ENCODE measurements around the gene AP5S1. TPM values are rescaled to one million over a fixed set of nuclear protein-coding genes. Genes with fewer than 3 reads are reported as not detected.

Gene AP5S1
- total and polyA plus RNA-seq, 2 of the 4 experiments (the other 2 are of a cell fraction): 10.1 to 11.7 TPM

GRCh38 chr20:3778976-3779375 lies 41.4 kb upstream of the AP5S1 start:
- Histone ChIP-seq H4K8ac (ENCODE audit: low read depth in 2 of 2, low read length in 2 of 2) (no peak overlapping the region), H3K79me1 (ENCODE audit: low read depth in 1 of 2, low read length in 2 of 2) (peaks cover 2 to 22% of the 10 kb centered on the region in 2 experiments; a peak in 3 of 4 replicates), H2AK9ac (replicated peaks; ENCODE audit: low read depth, low read length, poor library complexity) (peak overlapping the region; percentile 75), H2BK5ac (ENCODE audit: low read depth, low read length, poor library complexity, severe bottlenecking) (no peak overlapping the region), H2AFZ (replicated peaks; ENCODE audit: low read length, poor library complexity) (no peak overlapping the region), H2BK120ac (ENCODE audit: low read depth, low read length) (no peak overlapping the region), H3K9me1 (ENCODE audit: insufficient read depth, low read length) (peaks cover 7% of the 10 kb centered on the region; the same call in 1 of the 2 replicates), H3K4me2 (ENCODE audit: low read depth, low read length) (no peak overlapping the region), H3K18ac (ENCODE audit: low read depth, low read length) (no peak overlapping the region), H3K4me3 (ENCODE audit: insufficient read depth, low read depth, low read length) (no peak overlapping the region), H3K4ac (ENCODE audit: low read depth, low read length) (no peak overlapping the region), H2BK20ac (ENCODE audit: low read depth, low read length) (no peak overlapping the region), H3K36me3 (ENCODE audit: control insufficient read depth, insufficient read depth, low read length) (peaks cover 4% of the 10 kb centered on the region; the same call in 1 of the 2 replicates), H3K56ac (ENCODE audit: extremely low read depth, insufficient read depth, low read length) (no peak overlapping the region), H4K91ac (ENCODE audit: insufficient read depth, low read depth, low read length) (no peak overlapping the region), H3K9ac (ENCODE audit: low read depth, low read length) (no peak overlapping the region), H3K23ac (ENCODE audit: low read depth, low read length) (no peak overlapping the region), H3K9me3 (ENCODE audit: control insufficient read depth, insufficient read depth, low read length) (no peaks in the 10 kb centered on the region), H3K27me3 (ENCODE audit: control insufficient read depth, insufficient read depth, low read length) (peaks cover 9% of the 10 kb centered on the region; the same call in 1 of the 2 replicates), H3K4me1 (ENCODE audit: control insufficient read depth, insufficient read depth, low read length) (peaks cover 4% of the 10 kb centered on the region; the same call in 1 of the 2 replicates), H3K27ac (ENCODE audit: insufficient read depth, low read length) (no peak overlapping the region), H4K20me1 (ENCODE audit: insufficient read depth, low read length) (peaks cover 28% of the 10 kb centered on the region), H2BK15ac (ENCODE audit: low read depth, low read length) (no peak overlapping the region), H3K14ac (replicated peaks; ENCODE audit: low read depth, low read length) (no peak overlapping the region), H2AK5ac (ENCODE audit: low read depth, low read length) (no peak overlapping the region), H4K5ac (ENCODE audit: low read depth, low read length) (no peak overlapping the region)
- ChIA-PET POLR2A (ENCODE audit: unreplicated experiment) (interaction anchor here (0.5 kb wide), 1 partner anchor 76 kb away, joined by 3 read pairs; no protein-coding TSS in a partner anchor), CTCF (interaction anchor here (1.2 kb wide), 1 partner anchor 8 kb away, joined by 4 read pairs; the partner anchor contains the start of gene CENPB)
- no peak for DNase-seq
- WGBS, 2 experiments (ENCODE audit: extremely low coverage in 2 of 2, insufficient read length in 1 of 2): 23% methylated on average over 14 of the region's 18 CpGs; no CpG with 5 or more reads in 1 of the 2 experiments
- in situ Hi-C loops (cut with MboI; ENCODE audit: low sequenced_read_pairs) (no loop called here), dilution Hi-C loops (cut with HindIII; ENCODE audit: low sequenced_read_pairs, unreplicated experiment) (no loop called here), intact Hi-C loops (cut with micrococcal nuclease) (no loop called here)
- no TSS peak for BruUV-seq (replicated peaks)
- ATAC-seq (ENCODE audit: low read depth): no peak
- TF ChIP-seq RCOR1 (IDR thresholded peaks at IDR 0.05; ENCODE audit: insufficient replicate concordance, low read length): no peak
- no peak for TF ChIP-seq MAZ (IDR thresholded peaks at IDR 0.05; ENCODE audit: borderline replicate concordance, low read depth, low read length)
- no peak for TF ChIP-seq MXI1 (IDR thresholded peaks at IDR 0.05; ENCODE audit: borderline replicate concordance, low read depth, low read length)
- no peak for TF ChIP-seq MAFK (IDR thresholded peaks at IDR 0.05; ENCODE audit: low read depth, low read length)
- TF ChIP-seq RAD21 (IDR thresholded peaks at IDR 0.05; ENCODE audit: low read length): no peak
- no peak for TF ChIP-seq NFE2L2 (IDR thresholded peaks at IDR 0.05; ENCODE audit: low read depth, low read length)
- TF ChIP-seq BHLHE40 (IDR thresholded peaks at IDR 0.05; ENCODE audit: low read depth, low read length): no peak
- no peak for TF ChIP-seq RFX5 (IDR thresholded peaks at IDR 0.05; ENCODE audit: low read depth, low read length)
- TF ChIP-seq ELK1 (IDR thresholded peaks at IDR 0.05; ENCODE audit: borderline replicate concordance, low read depth, low read length): no peak
- TF ChIP-seq POLR2A (IDR thresholded peaks at IDR 0.05; ENCODE audit: low read depth, low read length): no peak
- TF ChIP-seq, protein P1, sequence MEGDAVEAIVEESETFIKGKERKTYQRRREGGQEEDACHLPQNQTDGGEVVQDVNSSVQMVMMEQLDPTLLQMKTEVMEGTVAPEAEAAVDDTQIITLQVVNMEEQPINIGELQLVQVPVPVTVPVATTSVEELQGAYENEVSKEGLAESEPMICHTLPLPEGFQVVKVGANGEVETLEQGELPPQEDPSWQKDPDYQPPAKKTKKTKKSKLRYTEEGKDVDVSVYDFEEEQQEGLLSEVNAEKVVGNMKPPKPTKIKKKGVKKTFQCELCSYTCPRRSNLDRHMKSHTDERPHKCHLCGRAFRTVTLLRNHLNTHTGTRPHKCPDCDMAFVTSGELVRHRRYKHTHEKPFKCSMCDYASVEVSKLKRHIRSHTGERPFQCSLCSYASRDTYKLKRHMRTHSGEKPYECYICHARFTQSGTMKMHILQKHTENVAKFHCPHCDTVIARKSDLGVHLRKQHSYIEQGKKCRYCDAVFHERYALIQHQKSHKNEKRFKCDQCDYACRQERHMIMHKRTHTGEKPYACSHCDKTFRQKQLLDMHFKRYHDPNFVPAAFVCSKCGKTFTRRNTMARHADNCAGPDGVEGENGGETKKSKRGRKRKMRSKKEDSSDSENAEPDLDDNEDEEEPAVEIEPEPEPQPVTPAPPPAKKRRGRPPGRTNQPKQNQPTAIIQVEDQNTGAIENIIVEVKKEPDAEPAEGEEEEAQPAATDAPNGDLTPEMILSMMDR (conservative IDR thresholded peaks at IDR 0.05; ENCODE audit: low read depth, low read length): no peak
- TF ChIP-seq, protein P2, sequence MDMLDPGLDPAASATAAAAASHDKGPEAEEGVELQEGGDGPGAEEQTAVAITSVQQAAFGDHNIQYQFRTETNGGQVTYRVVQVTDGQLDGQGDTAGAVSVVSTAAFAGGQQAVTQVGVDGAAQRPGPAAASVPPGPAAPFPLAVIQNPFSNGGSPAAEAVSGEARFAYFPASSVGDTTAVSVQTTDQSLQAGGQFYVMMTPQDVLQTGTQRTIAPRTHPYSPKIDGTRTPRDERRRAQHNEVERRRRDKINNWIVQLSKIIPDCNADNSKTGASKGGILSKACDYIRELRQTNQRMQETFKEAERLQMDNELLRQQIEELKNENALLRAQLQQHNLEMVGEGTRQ (IDR thresholded peaks at IDR 0.05; ENCODE audit: low read depth, low read length): no peak
- TF ChIP-seq CHD1 (IDR thresholded peaks at IDR 0.05; ENCODE audit: low read depth, low read length): no peak
- no peak for TF ChIP-seq SMC3 (IDR thresholded peaks at IDR 0.05; ENCODE audit: low read depth, low read length)

Measured in IMR-90 (cell line).